GM23338 (cell line): ENCODE measurements around the gene PLEKHM1.

ENCODE experiments used
- CREB1 ChIP-seq: fragments of 250-450 bp; sonication (Bioruptor Pico); IDR thresholded peaks from 2 replicates; pipeline ENCODE4 v1.5.0; 2020; ENCODE audit warnings: low read depth, mild to moderate bottlenecking, moderate library complexity
- EZH2 ChIP-seq: fragments of 200-600 bp; sonication (generic); IDR thresholded peaks from one replicate; pipeline ENCODE4 v1.8.0; 2017; ENCODE audit warnings: antibody characterized with exemption, mild to moderate bottlenecking, low read depth; ENCODE audit not compliant: unreplicated experiment
- EZH2phosphoT487 ChIP-seq: fragments of 200-600 bp; sonication (generic); IDR thresholded peaks from one replicate; pipeline ENCODE4 v1.8.1; 2018; ENCODE audit warnings: antibody characterized with exemption; ENCODE audit not compliant: unreplicated experiment
- JUNB ChIP-seq: IDR thresholded peaks from one replicate; pipeline ENCODE4 v1.6.1; 2016; ENCODE audit warnings: antibody characterized with exemption; ENCODE audit not compliant: unreplicated experiment
- POLR2AphosphoS5 ChIP-seq: IDR thresholded peaks from 2 replicates; pipeline ENCODE4 v1.6.1; 2016; ENCODE audit warnings: antibody characterized with exemption, low read depth
- REST ChIP-seq: IDR thresholded peaks from one replicate; pipeline ENCODE4 v1.6.1; 2018; ENCODE audit warnings: antibody characterized with exemption; ENCODE audit not compliant: unreplicated experiment
- ZNF114 ChIP-seq: fragments of 250-450 bp; sonication (Bioruptor Pico); IDR thresholded peaks from 2 replicates; pipeline ENCODE4 v1.5.0; 2020; ENCODE audit warnings: mild to moderate bottlenecking, moderate library complexity
- ZNF331 ChIP-seq: fragments of 250-450 bp; sonication (Bioruptor Pico); IDR thresholded peaks from 2 replicates; pipeline ENCODE4 v1.5.0; 2020; ENCODE audit warnings: low read depth, mild to moderate bottlenecking, moderate library complexity
- TF ChIP-seq, protein P1 (sequence below), 2 experiments: fragments of 200-600 bp in 1 of 2; sonication (generic) in 1 of 2; conservative IDR thresholded peaks; 2 replicates each; pipeline versions ENCODE4 v1.5.1 to v1.6.1; 2016 to 2017; ENCODE audit warnings: antibody characterized with exemption in 2 of 2, low read depth in 2 of 2, mild to moderate bottlenecking in 2 of 2, moderate library complexity in 1 of 2
- TF ChIP-seq, protein P2 (sequence below): fragments of 250-450 bp; sonication (Bioruptor Pico); IDR thresholded peaks from 2 replicates; pipeline ENCODE4 v1.5.0; 2020; ENCODE audit warnings: mild to moderate bottlenecking, moderate library complexity

DNA sequence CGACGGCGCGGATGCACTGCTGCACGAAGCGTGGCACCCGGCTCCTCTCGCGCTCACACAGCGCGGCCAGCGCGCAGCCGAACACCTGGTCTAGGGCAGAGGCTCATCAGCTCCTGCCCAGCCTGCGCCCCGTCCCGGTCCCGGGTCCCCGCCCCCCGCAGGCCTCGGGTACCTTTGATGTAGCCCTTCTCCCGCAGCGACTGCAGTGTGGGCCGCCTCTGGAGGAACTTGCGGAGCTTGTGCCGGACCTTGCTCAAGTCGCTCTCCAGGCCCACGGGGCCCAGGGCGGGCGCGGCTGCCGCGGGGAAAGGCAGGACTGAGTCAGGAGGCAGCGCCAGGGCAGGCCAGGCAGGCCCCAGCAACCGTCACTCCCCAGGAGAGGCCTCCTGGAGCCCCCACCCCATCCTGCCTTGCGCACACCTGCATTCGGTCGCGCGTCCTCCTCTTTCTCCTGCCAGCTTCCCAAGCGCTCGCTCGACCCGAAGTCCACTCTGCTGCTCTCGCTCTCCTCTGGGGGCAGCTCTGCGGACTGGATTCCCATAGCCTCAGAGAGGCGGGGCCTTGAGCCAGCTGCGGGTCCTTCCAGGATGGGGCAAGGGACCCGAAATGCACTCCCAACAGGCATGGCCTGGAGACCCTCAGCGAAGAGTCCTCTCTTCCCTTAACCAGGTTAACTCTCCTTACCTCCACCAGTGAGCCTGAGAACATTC lies 93.9 kb downstream of the PLEKHM1 start:
- TF ChIP-seq, protein P1, sequence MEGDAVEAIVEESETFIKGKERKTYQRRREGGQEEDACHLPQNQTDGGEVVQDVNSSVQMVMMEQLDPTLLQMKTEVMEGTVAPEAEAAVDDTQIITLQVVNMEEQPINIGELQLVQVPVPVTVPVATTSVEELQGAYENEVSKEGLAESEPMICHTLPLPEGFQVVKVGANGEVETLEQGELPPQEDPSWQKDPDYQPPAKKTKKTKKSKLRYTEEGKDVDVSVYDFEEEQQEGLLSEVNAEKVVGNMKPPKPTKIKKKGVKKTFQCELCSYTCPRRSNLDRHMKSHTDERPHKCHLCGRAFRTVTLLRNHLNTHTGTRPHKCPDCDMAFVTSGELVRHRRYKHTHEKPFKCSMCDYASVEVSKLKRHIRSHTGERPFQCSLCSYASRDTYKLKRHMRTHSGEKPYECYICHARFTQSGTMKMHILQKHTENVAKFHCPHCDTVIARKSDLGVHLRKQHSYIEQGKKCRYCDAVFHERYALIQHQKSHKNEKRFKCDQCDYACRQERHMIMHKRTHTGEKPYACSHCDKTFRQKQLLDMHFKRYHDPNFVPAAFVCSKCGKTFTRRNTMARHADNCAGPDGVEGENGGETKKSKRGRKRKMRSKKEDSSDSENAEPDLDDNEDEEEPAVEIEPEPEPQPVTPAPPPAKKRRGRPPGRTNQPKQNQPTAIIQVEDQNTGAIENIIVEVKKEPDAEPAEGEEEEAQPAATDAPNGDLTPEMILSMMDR (conservative IDR thresholded peaks at IDR 0.05; ENCODE audit: low read depth in 2 of 2): no peak
- TF ChIP-seq EZH2: no peak
- no peak for TF ChIP-seq ZNF331 (CRISPR knock-in tag)
- no peak for TF ChIP-seq EZH2phosphoT487
- no peak for TF ChIP-seq POLR2AphosphoS5
- TF ChIP-seq CREB1 (CRISPR knock-in tag): no peak
- TF ChIP-seq REST: no peak
- no peak for TF ChIP-seq JUNB
- no peak for TF ChIP-seq ZNF114 (CRISPR knock-in tag)
- TF ChIP-seq, protein P2, sequence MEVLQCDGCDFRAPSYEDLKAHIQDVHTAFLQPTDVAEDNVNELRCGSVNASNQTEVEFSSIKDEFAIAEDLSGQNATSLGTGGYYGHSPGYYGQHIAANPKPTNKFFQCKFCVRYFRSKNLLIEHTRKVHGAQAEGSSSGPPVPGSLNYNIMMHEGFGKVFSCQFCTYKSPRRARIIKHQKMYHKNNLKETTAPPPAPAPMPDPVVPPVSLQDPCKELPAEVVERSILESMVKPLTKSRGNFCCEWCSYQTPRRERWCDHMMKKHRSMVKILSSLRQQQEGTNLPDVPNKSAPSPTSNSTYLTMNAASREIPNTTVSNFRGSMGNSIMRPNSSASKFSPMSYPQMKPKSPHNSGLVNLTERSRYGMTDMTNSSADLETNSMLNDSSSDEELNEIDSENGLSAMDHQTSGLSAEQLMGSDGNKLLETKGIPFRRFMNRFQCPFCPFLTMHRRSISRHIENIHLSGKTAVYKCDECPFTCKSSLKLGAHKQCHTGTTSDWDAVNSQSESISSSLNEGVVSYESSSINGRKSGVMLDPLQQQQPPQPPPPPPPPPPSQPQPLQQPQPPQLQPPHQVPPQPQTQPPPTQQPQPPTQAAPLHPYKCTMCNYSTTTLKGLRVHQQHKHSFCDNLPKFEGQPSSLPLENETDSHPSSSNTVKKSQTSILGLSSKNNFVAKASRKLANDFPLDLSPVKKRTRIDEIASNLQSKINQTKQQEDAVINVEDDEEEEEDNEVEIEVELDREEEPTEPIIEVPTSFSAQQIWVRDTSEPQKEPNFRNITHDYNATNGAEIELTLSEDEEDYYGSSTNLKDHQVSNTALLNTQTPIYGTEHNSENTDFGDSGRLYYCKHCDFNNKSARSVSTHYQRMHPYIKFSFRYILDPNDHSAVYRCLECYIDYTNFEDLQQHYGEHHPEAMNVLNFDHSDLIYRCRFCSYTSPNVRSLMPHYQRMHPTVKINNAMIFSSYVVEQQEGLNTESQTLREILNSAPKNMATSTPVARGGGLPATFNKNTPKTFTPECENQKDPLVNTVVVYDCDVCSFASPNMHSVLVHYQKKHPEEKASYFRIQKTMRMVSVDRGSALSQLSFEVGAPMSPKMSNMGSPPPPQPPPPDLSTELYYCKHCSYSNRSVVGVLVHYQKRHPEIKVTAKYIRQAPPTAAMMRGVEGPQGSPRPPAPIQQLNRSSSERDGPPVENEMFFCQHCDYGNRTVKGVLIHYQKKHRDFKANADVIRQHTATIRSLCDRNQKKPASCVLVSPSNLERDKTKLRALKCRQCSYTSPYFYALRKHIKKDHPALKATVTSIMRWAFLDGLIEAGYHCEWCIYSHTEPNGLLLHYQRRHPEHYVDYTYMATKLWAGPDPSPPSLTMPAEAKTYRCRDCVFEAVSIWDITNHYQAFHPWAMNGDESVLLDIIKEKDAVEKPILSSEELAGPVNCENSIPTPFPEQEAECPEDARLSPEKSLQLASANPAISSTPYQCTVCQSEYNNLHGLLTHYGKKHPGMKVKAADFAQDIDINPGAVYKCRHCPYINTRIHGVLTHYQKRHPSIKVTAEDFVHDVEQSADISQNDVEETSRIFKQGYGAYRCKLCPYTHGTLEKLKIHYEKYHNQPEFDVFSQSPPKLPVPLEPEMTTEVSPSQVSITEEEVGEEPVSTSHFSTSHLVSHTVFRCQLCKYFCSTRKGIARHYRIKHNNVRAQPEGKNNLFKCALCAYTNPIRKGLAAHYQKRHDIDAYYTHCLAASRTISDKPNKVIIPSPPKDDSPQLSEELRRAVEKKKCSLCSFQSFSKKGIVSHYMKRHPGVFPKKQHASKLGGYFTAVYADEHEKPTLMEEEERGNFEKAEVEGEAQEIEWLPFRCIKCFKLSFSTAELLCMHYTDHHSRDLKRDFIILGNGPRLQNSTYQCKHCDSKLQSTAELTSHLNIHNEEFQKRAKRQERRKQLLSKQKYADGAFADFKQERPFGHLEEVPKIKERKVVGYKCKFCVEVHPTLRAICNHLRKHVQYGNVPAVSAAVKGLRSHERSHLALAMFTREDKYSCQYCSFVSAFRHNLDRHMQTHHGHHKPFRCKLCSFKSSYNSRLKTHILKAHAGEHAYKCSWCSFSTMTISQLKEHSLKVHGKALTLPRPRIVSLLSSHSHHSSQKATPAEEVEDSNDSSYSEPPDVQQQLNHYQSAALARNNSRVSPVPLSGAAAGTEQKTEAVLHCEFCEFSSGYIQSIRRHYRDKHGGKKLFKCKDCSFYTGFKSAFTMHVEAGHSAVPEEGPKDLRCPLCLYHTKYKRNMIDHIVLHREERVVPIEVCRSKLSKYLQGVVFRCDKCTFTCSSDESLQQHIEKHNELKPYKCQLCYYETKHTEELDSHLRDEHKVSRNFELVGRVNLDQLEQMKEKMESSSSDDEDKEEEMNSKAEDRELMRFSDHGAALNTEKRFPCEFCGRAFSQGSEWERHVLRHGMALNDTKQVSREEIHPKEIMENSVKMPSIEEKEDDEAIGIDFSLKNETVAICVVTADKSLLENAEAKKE (CRISPR knock-in tag): no peak
